SK-N-SH treated with all-trans-retinoic acid at 6 μM for 48 hours (cell line): Measurements from ENCODE around the gene MARK3.

Experiments used
- ATAC-seq: fragments of 200-7000 bp; cut with Tn5 transposase; 3 replicates; pipeline ENCODE4 v1.9.1; 2020; ENCODE audit warnings: mild to moderate bottlenecking, moderate library complexity
- BACH2 ChIP-seq: fragments of 250-450 bp; sonication (Bioruptor Pico); IDR thresholded peaks from 2 replicates; pipeline ENCODE4 v1.9.0; 2021; ENCODE audit warnings: mild to moderate bottlenecking, borderline replicate concordance
- CREB5 ChIP-seq: fragments of 250-450 bp; sonication (Bioruptor Pico); IDR thresholded peaks from 2 replicates; pipeline ENCODE4 v1.5.1; 2020; ENCODE audit warnings: low read depth, mild to moderate bottlenecking, moderate library complexity
- CSRNP3 ChIP-seq: fragments of 250-450 bp; sonication (Bioruptor Pico); IDR thresholded peaks from 2 replicates; pipeline ENCODE4 v1.5.1; 2021; ENCODE audit warnings: mild to moderate bottlenecking, moderate library complexity
- ESRRG ChIP-seq: fragments of 250-450 bp; sonication (Bioruptor Pico); IDR thresholded peaks from 2 replicates; pipeline ENCODE4 v1.6.1; 2021; ENCODE audit warnings: mild to moderate bottlenecking
- GLIS3 ChIP-seq: fragments of 250-450 bp; sonication (Bioruptor Pico); IDR thresholded peaks from 2 replicates; pipeline ENCODE4 v1.5.0; 2020; ENCODE audit warnings: mild to moderate bottlenecking, moderate library complexity
- ISL1 ChIP-seq: fragments of 250-450 bp; sonication (Bioruptor Pico); IDR thresholded peaks from 2 replicates; pipeline ENCODE4 v2.1.2; 2022; ENCODE audit warnings: mild to moderate bottlenecking, moderate library complexity
- OSR1 ChIP-seq: fragments of 250-450 bp; sonication (Bioruptor Pico); IDR thresholded peaks from 2 replicates; pipeline ENCODE4 v1.8.0; 2022; ENCODE audit warnings: moderate library complexity, mild to moderate bottlenecking, inconsistent platforms
- PATZ1 ChIP-seq: fragments of 250-450 bp; sonication (Bioruptor Pico); IDR thresholded peaks from 2 replicates; pipeline ENCODE4 v1.8.0; 2020; ENCODE audit warnings: mild to moderate bottlenecking, moderate library complexity, borderline replicate concordance
- POU6F1 ChIP-seq: fragments of 250-450 bp; sonication (Bioruptor Pico); IDR thresholded peaks from 2 replicates; pipeline ENCODE4 v1.8.0; 2021; ENCODE audit warnings: low read depth, mild to moderate bottlenecking, moderate library complexity, borderline replicate concordance
- PPARA ChIP-seq: fragments of 250-450 bp; sonication (Bioruptor Pico); IDR thresholded peaks from 2 replicates; pipeline ENCODE4 v1.5.0; 2020; ENCODE audit warnings: mild to moderate bottlenecking, borderline replicate concordance
- SNAI2 ChIP-seq: fragments of 250-450 bp; sonication (Bioruptor Pico); IDR thresholded peaks from 2 replicates; pipeline ENCODE4 v1.5.0; 2020; ENCODE audit warnings: mild to moderate bottlenecking, moderate library complexity
- TCF4 ChIP-seq: fragments of 250-450 bp; sonication (Bioruptor Pico); IDR thresholded peaks from 2 replicates; pipeline ENCODE4 v1.8.0; 2021; ENCODE audit warnings: mild to moderate bottlenecking, moderate library complexity, borderline replicate concordance
- TOX ChIP-seq: fragments of 250-450 bp; sonication (Bioruptor Pico); IDR thresholded peaks from 2 replicates; pipeline ENCODE4 v1.8.0; 2021; ENCODE audit warnings: mild to moderate bottlenecking, moderate library complexity, borderline replicate concordance
- TSHZ2 ChIP-seq: fragments of 250-450 bp; sonication (Bioruptor Pico); IDR thresholded peaks from 2 replicates; pipeline ENCODE4 v1.5.0; 2020; ENCODE audit warnings: mild to moderate bottlenecking, moderate library complexity
- ZC3H10 ChIP-seq: fragments of 250-450 bp; sonication (Bioruptor Pico); IDR thresholded peaks from 2 replicates; pipeline ENCODE4 v1.5.1; 2021; ENCODE audit warnings: mild to moderate bottlenecking, moderate library complexity
- ZFP3 ChIP-seq: fragments of 250-450 bp; sonication (Bioruptor Pico); IDR thresholded peaks from 2 replicates; pipeline ENCODE4 v1.5.0; 2020; ENCODE audit warnings: mild to moderate bottlenecking, moderate library complexity
- ZFP30 ChIP-seq: fragments of 450-650 bp; formaldehyde crosslinking; IDR thresholded peaks from 2 replicates; pipeline ENCODE4 v1.5.0; 2022; ENCODE audit warnings: mild to moderate bottlenecking, moderate library complexity
- ZNF565 ChIP-seq: fragments of 450-650 bp; formaldehyde crosslinking; conservative IDR thresholded peaks from 2 replicates; pipeline ENCODE4 v1.5.0; 2020; ENCODE audit warnings: low read depth, mild to moderate bottlenecking, moderate library complexity

MARK3 gene

GRCh38 chr14:103451401-103451800 is 66.2 kb downstream of the MARK3 start (continued):
- TF ChIP-seq TSHZ2 (CRISPR knock-in tag) (no peak), ZFP30 (no peak)

- ATAC-seq: no peak
Observed at GRCh38 chr14:103453791-103454190, 68.6 kb downstream of the MARK3 start.

GRCh38 chr14:103456167-103456835 is 71.1 kb downstream of the MARK3 start:
- no peak for ATAC-seq
- TF ChIP-seq ZNF565 (CRISPR knock-in tag) (no peak), ZFP3 (CRISPR knock-in tag) (no peak), CREB5 (no peak), PPARA (CRISPR knock-in tag) (no peak), PATZ1 (CRISPR knock-in tag) (no peak), TSHZ2 (CRISPR knock-in tag) (no peak), POU6F1 (CRISPR knock-in tag) (no peak), ESRRG (CRISPR knock-in tag) (no peak)
- TF ChIP-seq, all 23 proteins: peak for 0

More at GRCh38 chr14:103453791-103454190, 68.6 kb downstream of the MARK3 start:
- TF ChIP-seq OSR1 (CRISPR knock-in tag) (no peak), TSHZ2 (CRISPR knock-in tag) (no peak)

GRCh38 chr14:103460415-103460814 is 75.2 kb downstream of the MARK3 start:
- ATAC-seq: no peak
- TF ChIP-seq PPARA (CRISPR knock-in tag) (no peak), ISL1 (no peak), TCF4 (CRISPR knock-in tag) (no peak), ZFP3 (CRISPR knock-in tag) (no peak), ESRRG (CRISPR knock-in tag) (no peak), TOX (no peak), CREB5 (no peak), SNAI2 (CRISPR knock-in tag) (no peak), CSRNP3 (no peak), ZC3H10 (no peak), GLIS3 (CRISPR knock-in tag) (no peak), ZFP30 (no peak), BACH2 (CRISPR knock-in tag) (no peak), ZNF565 (CRISPR knock-in tag) (no peak)
